CD4-positive, alpha-beta T cell treated with Interleukin-4 for 4 hours (primary cell): ENCODE data around the gene FSD1.
"Not testable (repeated sequence)": the region's sequence is repeated elsewhere in the genome, so short reads cannot be mapped to it uniquely, and the experiment has no call there.

Experiments used
- DNase-seq: peaks from one replicate; pipeline ENCODE4 v3.0.0-alpha.2; 2020

The FSD1 gene

DNA sequence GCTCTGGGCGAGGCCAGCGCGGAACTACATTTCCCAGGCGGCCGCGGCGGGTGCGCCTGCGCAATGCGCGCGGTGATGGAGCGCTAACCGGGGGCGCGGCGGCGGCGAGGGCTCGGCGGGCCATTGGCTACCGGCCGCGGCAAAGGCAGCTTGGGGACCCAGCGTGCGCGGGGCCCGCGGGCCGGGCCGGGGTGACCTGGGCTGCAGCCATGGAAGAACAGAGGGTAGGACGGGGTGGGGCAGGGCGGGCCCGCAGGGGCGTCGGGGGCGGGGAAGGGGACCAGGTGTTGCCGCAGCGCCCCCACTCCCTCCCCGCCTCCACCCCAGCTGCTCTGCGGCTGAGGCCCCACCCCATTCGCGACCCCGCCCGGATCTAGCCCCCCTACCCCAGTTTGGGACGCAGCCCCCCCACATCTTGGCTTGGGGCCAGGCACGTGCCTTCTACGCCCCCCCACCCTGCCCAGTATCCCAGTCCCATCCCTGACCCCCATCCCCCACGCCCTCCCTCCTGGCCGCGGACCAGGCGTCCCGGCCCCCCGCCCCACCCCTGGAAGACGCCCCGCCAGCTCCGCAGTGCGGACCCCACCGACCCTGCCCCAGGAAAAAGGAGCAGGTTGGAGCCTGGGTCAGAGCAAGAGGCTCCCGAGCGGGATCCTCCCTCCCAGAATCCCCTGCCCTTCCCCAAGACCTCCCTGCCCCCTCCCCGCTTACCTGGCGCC lies at the start of gene FSD1:
Gene FSD1, plus strand, starts transcription at position 61 of the 719 bp plus-strand sequence. Its CDS starts 149 bp downstream, at position 210.
- DNase-seq: peak; percentile 37

DNA sequence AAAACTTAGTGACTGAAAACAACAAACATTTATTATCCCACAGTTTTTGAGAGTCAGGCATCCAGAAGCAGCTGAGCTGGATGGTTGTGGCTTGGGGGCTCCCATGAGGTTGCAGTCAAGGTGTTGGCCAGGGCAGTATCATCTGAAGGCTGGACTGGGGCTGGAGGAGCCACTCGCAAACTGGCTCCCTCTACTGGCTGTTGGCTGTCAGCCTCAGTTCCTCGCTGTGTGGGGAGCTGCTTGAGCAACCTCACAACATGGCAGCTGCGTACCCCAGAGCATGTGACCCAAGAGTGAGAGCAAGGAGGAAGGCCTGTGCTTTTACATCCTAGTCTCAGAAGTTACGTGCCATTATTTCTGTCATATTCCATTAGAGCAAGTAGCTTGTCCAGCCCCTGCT lies 47.8 kb upstream of the FSD1 start:
- no peak for DNase-seq

GRCh38 chr19:4257025-4257424 lies 47.4 kb upstream of the FSD1 start:
- no peak for DNase-seq

GRCh38 chr19:4258181-4258580 lies 46.2 kb upstream of the FSD1 start:
- DNase-seq: no peak

GRCh38 chr19:4260613-4261191 lies 43.7 kb upstream of the FSD1 start:
- DNase-seq: no peak

DNA sequence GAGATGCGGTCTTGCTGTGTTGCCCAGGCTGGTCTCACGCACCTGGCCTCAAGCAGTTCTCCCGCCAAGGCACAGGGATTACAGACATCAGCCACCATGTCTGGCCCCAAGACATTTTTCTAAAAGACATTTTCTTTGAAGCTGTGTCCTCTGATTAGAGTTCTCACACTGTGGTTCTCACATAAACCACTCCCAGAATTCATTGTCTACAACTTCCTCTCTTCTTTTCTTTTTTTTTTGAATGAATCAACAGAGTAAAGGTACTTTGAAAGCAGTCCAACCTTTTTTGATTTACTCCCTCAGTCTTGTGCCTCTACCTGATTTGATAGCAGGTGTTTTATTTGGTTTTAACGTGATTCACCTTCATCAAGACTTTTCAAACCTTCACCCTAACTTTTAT lies 39.6 kb upstream of the FSD1 start:
- peak; percentile 14 for DNase-seq

GRCh38 chr19:4266253-4267000 lies 38.0 kb upstream of the FSD1 start:
- no peak for DNase-seq

- peak; percentile 27 for DNase-seq
These were observed 37.1 kb upstream of the FSD1 start for GRCh38 chr19:4267101-4267900.

GRCh38 chr19:4267901-4268815 lies 36.2 kb upstream of the FSD1 start:
- DNase-seq: no peak

DNA sequence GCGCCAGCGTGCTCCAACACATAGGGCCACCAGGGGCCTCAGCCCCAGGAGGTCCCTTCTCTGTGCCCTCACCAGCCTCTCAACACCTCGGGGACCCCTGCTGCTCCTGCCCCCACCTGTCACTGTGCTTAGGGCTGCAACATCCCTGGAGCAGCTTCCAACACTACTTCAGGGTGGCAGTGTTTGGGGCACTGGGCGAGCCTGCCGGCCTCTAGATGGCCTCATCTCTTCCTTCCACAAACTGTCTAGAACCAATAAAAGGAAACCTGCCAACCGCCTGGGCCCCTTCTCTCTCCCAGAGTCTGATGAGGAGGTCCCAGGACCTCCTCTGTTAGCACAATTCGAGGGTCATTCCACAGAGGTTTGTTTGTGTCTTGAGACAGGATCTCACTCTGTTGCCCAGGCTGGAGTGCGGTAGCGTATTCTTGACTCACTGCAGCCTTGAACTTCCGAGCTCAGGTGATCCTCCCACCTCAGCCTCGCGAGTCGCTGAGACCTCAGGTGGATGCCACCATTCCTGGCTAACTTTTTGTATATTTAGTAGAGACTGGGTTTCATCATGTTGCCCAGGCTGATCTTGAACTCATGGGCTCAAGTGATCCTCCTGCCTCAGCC lies 35.5 kb upstream of the FSD1 start:
- DNase-seq: no peak

- no peak for DNase-seq
These were observed 31.5 kb upstream of the FSD1 start for GRCh38 chr19:4272894-4273293.

GRCh38 chr19:4274321-4274686 lies 30.1 kb upstream of the FSD1 start:
- DNase-seq: not testable (repeated sequence)

DNA sequence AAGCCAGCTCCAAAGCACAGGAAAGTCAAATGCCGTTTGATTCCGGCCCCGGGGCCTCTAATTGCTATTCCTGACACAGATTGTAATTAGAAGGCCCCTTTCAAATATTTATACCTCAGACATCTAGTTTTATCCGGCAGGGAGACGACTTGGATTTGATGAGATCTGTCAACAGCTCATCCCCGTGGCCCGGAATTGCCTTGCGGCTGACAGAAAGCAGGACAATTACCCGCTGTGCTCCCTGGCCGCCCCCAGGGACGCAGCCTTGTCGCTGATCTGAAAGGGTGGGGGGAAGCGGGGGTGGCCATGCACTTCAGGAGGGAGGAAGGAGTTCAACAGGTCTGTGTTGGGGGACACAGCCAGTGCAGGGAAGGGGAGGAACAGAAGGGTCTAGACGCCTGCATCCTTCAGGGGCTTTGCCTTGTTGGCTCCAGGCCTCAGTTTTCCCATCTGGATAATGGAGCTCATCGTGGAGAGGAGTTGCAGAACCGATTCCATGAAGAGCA lies 27.2 kb upstream of the FSD1 start:
- DNase-seq: no peak

GRCh38 chr19:4278010-4278409 lies 26.4 kb upstream of the FSD1 start:
- DNase-seq: no peak

DNA sequence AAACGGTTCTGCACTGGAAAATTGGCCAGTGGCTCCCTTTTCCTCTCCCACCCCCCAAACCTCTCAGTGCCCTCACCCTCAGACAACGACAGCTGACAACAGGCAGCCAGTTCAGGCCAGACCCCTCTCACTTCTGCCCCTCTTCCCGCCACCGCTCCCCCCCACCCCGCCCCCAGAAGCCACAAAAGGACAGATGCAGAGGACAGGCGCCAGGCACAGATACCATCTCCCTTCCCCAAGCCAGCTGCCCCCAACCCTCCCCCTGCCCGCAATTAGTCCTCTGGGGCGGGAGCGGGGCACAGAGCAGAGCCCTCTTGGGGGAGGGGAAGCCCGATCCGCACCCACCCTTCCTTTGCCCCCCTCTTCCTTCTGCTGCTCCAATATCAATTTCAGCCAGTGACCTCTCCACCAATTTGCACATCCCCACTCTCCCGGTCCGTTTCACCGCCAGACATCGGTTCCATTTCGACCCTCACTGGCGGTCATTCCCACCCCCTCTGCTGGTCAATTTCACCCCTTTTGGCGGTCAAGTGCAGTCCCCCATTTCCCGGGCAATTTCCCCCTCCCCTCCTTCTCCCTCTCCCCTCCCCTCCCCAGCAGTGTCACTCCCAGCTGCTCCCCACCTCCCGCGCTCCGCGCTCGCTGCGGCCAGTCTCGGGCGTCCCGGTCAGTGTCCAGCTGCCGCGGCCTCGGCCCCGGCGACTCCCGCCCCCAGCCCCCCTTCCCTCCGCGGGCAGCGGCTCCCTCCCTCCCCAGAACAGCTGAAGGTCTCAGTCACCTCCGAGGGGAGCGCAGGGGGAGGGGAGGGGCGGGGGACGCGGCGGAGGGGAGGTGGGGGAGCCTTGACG lies 25.8 kb upstream of the FSD1 start, which contains the start of gene SHD:
Gene SHD, plus strand, starts transcription at position 848 of the 848 bp plus-strand sequence. CDS start 798 bp downstream, outside the sequence.
- DNase-seq: no peak

- DNase-seq: no peak
These were observed 25.2 kb upstream of the FSD1 start for GRCh38 chr19:4279267-4279529.

DNA sequence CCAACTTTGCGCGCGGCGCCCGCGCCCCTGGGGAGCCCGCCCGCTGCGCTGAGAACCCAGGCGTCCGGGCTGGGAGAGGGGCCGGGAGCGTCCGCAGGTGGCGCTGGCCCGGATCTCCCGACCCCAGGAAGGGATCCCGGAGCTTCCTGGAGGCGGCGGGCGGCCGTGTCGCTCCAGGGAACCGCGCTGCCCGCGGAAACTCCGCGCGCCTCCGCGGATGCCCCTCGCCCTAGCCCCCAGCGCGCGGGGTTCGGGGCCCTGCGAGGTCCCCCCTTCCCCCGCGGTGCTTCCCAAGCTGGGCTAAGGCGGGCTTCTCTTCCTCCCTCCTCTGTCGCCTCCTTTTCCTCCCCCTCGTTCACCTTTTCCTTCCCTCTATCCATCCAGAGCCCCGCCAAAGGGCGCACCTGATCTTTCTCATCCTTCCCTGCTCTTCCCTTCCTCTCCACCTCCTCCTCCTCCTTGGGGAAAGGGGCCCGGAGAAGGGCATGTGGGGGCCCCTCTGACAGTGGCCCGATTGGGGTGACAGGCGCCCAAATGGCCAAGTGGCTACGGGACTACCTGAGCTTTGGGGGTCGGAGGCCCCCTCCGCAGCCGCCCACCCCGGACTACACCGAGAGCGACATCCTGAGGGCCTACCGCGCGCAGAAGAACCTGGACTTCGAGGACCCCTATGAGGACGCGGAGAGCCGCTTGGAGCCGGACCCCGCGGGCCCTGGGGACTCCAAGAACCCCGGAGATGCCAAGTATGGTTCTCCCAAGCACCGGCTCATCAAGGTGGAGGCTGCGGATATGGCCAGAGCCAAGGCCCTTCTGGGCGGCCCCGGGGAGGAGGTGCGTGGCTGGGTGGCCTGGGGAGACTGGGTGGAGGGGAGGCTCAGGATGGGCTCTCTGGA lies 24.6 kb upstream of the FSD1 start:
- no peak for DNase-seq

DNA sequence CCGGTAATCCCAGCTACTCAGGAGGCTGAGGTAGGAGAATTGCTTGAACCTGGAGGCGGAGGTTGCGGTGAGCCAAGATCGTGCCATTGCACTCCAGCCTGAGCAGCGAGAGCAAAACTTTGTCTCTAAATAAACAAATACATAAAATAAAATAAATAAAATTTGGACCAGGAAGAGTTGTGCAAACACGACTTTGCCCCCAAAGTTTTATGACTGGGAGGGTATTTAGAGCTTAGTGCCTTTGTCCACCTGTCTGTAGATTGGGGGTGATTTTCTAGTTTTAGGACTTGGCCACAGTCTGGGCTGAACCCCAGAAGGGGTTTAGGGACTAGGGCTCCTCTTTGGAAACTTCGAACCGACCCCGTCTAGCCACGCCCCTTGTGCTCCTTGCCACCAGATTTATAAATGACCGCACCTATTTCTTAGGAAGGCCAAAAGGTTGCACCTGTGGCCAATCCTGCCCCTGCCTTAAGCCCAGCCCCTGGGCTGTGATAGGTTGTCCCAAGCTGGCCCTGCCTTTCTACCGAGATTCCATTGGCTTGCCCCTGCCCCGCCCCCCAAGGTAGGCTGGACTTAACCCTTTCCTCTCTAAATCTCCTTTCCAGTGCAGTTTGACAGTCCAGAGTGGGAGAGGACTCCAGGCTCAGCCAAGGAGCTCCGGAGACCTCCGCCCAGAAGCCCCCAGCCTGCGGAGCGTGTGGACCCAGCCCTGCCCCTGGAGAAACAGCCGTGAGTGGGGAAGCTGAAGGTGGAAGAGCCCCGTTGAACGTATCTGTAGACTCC lies 20.0 kb upstream of the FSD1 start:
- DNase-seq: no peak

GRCh38 chr19:4284974-4285373 lies 19.4 kb upstream of the FSD1 start:
- DNase-seq: no peak
